ENCODE measurements around the gene SMARCB1.

- no peak for TF ChIP-seq POLR2A (IDR thresholded peaks at IDR 0.05)
- TF ChIP-seq CTCF (IDR thresholded peaks at IDR 0.05) = no peak
Measured at GRCh38 chr22:23778577-23778900, 8.2 kb upstream of the SMARCB1 start.
